ENCODE results near the gene CHST3. TPM values are rescaled to one million over a fixed set of nuclear protein-coding genes. Genes with fewer than 3 reads are reported as not detected.
A peak's percentile ranks its signal among the peaks of the same experiment; 100 is the strongest.

Gene CHST3
- total RNA-seq, 1 donor from 2014 or later, result 0.83 TPM

DNA sequence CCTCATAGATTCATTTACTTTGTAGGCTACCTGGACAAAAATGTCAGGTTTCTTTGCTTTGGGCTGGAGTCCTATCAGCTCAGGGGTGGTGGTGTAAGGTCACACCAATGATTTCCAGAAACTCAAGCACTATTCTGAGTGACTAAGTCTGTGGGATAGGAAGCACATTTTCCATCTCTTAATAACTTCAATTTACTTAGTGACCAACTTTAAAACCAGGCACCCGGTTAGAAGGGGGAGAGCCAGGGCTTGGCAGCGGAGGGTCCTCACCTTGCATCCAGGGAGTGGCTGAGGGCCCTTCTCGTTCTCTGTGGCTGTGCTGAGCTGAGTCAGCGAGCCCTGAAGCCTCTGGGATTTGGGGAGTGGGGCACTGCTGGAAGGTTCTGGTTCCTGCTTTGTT lies 6.7 kb downstream of the CHST3 start:
- Mint-ChIP-seq H3K4me1 (ENCODE audit: low read depth, unreplicated experiment) (peaks cover 9% of the 10 kb centered on the region), H3K36me3 (ENCODE audit: unreplicated experiment) (no peaks in the 10 kb centered on the region), H3K9me3 (ENCODE audit: unreplicated experiment) (peaks cover 1% of the 10 kb centered on the region), H3K4me3 (ENCODE audit: unreplicated experiment) (no peak overlapping the region), H3K27me3 (ENCODE audit: unreplicated experiment) (peaks cover 14% of the 10 kb centered on the region), H3K27ac (ENCODE audit: unreplicated experiment) (no peak overlapping the region)
- TF ChIP-seq CTCF (IDR thresholded peaks at IDR 0.05; ENCODE audit: partially characterized antibody, unreplicated experiment), result no peak
- no peak for DNase-seq

DNA sequence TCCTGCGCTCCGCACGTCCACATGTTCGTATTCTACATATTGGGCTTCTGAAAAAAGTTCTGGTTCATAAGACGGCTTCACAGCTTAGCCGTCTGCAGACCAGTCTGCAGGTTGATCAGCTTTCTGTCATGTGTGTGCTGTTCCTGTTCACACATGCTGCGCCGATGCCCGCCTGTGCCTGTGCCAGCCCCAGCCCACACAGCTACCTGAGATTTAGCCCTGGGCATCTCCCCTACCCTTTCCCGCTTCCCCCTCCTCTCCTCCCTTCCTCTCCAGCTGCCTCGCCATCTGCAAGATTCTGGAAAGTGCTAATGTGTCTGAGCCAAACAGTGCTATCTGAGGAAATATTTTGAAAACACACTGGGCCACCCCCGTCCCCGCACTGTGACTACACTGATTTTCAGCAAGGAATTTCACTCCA lies 7.1 kb downstream of the CHST3 start:
- Mint-ChIP-seq H3K27ac (ENCODE audit: unreplicated experiment) (peak overlapping the region; percentile 5), H3K4me1 (ENCODE audit: low read depth, unreplicated experiment) (peaks cover 9% of the 10 kb centered on the region), H3K9me3 (ENCODE audit: unreplicated experiment) (peaks cover 1% of the 10 kb centered on the region), H3K36me3 (ENCODE audit: unreplicated experiment) (no peaks in the 10 kb centered on the region), H3K27me3 (ENCODE audit: unreplicated experiment) (peaks cover 11% of the 10 kb centered on the region), H3K4me3 (ENCODE audit: unreplicated experiment) (no peak overlapping the region)
- no peak for DNase-seq
- TF ChIP-seq CTCF (IDR thresholded peaks at IDR 0.05; ENCODE audit: partially characterized antibody, unreplicated experiment), result no peak

DNA sequence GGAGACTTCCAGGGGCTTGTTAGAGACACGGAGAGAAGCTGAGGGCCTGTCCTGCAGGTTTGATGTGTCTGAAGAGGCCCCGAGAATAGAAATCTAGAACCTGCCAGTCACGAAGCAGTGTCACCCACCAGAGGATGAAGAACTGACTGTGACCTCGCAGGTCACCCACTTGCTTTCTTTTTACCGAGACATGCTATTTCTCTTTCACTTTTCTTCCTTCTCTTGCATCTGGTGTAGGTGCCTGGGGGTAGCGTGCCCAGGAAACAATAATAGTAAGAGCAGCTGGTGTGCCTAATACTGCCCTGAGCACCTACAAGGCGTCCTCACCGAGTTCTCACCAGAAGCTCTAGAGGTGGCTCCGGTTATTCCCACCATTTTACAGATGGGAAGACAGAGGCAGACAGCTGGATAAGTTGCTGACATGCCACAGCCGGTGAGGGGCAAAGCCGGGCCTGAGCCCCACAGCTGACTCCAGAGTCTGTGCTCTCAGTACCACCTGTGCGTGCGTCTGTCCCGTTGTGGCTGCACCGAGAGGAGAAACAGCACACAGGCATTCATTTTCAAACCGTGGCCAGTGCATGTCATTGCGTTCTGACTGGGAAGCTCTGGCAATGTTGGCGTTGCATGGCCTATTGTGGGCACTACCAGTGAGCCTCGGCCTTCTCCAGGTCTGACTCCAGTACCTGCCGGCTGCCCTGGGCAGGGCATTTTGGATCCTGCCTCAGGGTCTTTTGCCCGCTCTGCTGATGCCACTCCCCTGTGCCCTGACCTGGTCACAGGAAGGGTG lies 7.8 kb downstream of the CHST3 start:
- no peak for TF ChIP-seq CTCF (IDR thresholded peaks at IDR 0.05; ENCODE audit: partially characterized antibody, unreplicated experiment)
- peaks cover 9% of the 10 kb centered on the region for H3K27me3 Mint-ChIP-seq (ENCODE audit: unreplicated experiment)

DNA sequence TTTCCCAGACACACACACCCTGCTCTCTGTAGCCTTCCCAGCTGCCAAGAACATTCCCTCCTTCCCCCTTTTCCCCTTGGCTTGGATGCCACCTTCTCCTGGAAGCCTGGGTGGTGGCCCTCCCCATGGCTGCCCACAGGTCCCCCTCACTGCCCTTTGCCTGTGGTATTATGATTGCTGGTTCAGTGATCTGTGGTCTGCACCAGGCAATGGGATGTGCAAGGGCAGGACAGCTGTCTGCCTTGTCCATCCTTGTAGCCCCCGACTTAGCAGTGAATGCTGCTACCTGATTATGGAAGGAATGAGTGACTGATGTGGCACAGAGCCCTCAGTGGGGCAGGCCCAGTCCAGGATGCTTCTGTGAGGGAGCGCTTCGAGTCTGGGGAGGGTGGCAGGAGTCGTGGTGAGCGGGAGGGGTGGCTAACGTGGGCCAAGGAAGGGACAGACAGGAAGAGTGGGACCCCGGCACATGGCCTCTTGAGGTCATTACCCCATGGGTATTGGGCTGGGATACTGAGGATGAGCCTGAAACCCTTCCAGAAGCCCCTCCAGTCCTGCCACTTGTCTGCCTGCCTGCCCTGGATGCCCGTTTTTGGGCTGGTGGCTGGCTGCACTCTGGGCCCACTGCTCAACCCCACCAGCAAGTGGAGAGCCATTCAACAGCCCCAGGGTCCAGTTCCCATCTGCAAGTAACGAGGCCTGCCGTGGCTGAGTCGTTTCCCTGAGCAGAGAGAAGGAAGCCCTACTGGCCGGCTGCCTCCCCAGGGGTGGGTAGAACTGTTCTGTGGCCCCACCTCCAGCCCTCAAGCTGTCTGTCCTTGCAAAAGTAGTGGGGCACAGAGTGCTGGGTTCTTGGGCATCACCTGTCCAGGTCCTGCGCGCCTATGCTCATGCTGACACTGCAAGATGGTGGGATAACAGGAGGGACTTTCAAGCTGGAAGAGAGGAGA lies 8.8 kb downstream of the CHST3 start:
- no peak for DNase-seq
- H3K4me3 Mint-ChIP-seq (ENCODE audit: unreplicated experiment), result no peak overlapping the region
- peaks cover 9% of the 10 kb centered on the region for H3K4me1 Mint-ChIP-seq (ENCODE audit: low read depth, unreplicated experiment)
- peaks cover 1% of the 10 kb centered on the region for H3K9me3 Mint-ChIP-seq (ENCODE audit: unreplicated experiment)
- H3K36me3 Mint-ChIP-seq (ENCODE audit: unreplicated experiment), result no peaks in the 10 kb centered on the region
- no peak for TF ChIP-seq CTCF (IDR thresholded peaks at IDR 0.05; ENCODE audit: partially characterized antibody, unreplicated experiment)
- peaks cover 9% of the 10 kb centered on the region for H3K27me3 Mint-ChIP-seq (ENCODE audit: unreplicated experiment)
- no peak overlapping the region for H3K27ac Mint-ChIP-seq (ENCODE audit: unreplicated experiment)

More for the DNA sequence above, 7.8 kb downstream of the CHST3 start:
- H3K9me3 Mint-ChIP-seq (ENCODE audit: unreplicated experiment), result peaks cover 1% of the 10 kb centered on the region
- peak overlapping the region; percentile 38 for H3K27ac Mint-ChIP-seq (ENCODE audit: unreplicated experiment)
- H3K4me1 Mint-ChIP-seq (ENCODE audit: low read depth, unreplicated experiment), result peaks cover 9% of the 10 kb centered on the region
- peak overlapping the region; percentile 30 for H3K4me3 Mint-ChIP-seq (ENCODE audit: unreplicated experiment)
- H3K36me3 Mint-ChIP-seq (ENCODE audit: unreplicated experiment), result no peaks in the 10 kb centered on the region
- DNase-seq, result no peak

Data from glutamatergic neuron (in vitro differentiated cells).